Dermis blood vessel endothelial cell (primary cell): ENCODE measurements around the gene TNS1. TPM values are rescaled to one million over a fixed set of nuclear protein-coding genes. Genes with fewer than 3 reads are reported as not detected.

Source experiments
- DNase-seq: peaks from one replicate; pipeline ENCODE4 v3.0.0; 2010
- total RNA-seq: library from RNA; depleted of rRNA; stranded (reverse); fragments of >200 nt; gene quantifications from 2 replicates; pipeline ENCODE4 v1.2.3, GENCODE V29; 2014

TNS1 gene
- total RNA-seq, 1 donor from 2014 or later = 45.8 TPM

- no peak for DNase-seq
These were observed 60.0 kb downstream of the TNS1 start for GRCh38 chr2:217942731-217943335.

GRCh38 chr2:217941886-217942728, 60.7 kb downstream of the TNS1 start:
- DNase-seq = no peak

GRCh38 chr2:217941339-217941738, 61.5 kb downstream of the TNS1 start:
- DNase-seq = no peak

- no peak for DNase-seq
These were observed 62.3 kb downstream of the TNS1 start for GRCh38 chr2:217940261-217941220.

- no peak for DNase-seq
These were observed 63.1 kb downstream of the TNS1 start for GRCh38 chr2:217939629-217940245.

GRCh38 chr2:217939220-217939619, 63.6 kb downstream of the TNS1 start:
- DNase-seq = no peak

- DNase-seq = no peak
These were observed 64.8 kb downstream of the TNS1 start for GRCh38 chr2:217938036-217938435.

GRCh38 chr2:217937446-217937845, 65.3 kb downstream of the TNS1 start:
- DNase-seq = peak; percentile 48

- no peak for DNase-seq
These were observed 65.8 kb downstream of the TNS1 start for GRCh38 chr2:217936952-217937351.

GRCh38 chr2:217935901-217936684, 66.7 kb downstream of the TNS1 start:
- DNase-seq = no peak

GRCh38 chr2:217935235-217935879, 67.4 kb downstream of the TNS1 start:
- DNase-seq = no peak

- DNase-seq = peak; percentile 43
These were observed 68.3 kb downstream of the TNS1 start for GRCh38 chr2:217934321-217935131.

- no peak for DNase-seq
These were observed 69.2 kb downstream of the TNS1 start for GRCh38 chr2:217933617-217933993.

- peak; percentile 55 for DNase-seq
These were observed 69.8 kb downstream of the TNS1 start for GRCh38 chr2:217932803-217933616.

- DNase-seq = no peak
These were observed 70.8 kb downstream of the TNS1 start for GRCh38 chr2:217931846-217932560.

- no peak for DNase-seq
These were observed 71.8 kb downstream of the TNS1 start for GRCh38 chr2:217930761-217931563.

- DNase-seq = no peak
These were observed 72.8 kb downstream of the TNS1 start for GRCh38 chr2:217929757-217930707.
